ENCODE data around the gene PDGFRB.

GRCh38 chr5:150126199-150126920 lies 29.3 kb downstream of the PDGFRB start:
- no peak for TF ChIP-seq CTCF (IDR thresholded peaks at IDR 0.05)
- TF ChIP-seq POLR2A (IDR thresholded peaks at IDR 0.05), result no peak

Measured in breast epithelium (tissue), 3 donors.